Activated CD4-positive, alpha-beta T cell treated with anti-CD3 and anti-CD28 coated beads, Interleukin-2, Interleukin-6, amounts not matched to agents 100 ng/mL and 50 ng/mL, durations not matched to agents 16 hours and 8 hours (primary cell): ENCODE measurements around the gene FFAR3.
"Not testable (repeated sequence)": the region's sequence is repeated elsewhere in the genome, so short reads cannot be mapped to it uniquely, and the experiment has no call there.

Source experiments
- DNase-seq: peaks from one replicate; pipeline ENCODE4 v3.0.0-alpha.2; 2020

The FFAR3 gene

DNA sequence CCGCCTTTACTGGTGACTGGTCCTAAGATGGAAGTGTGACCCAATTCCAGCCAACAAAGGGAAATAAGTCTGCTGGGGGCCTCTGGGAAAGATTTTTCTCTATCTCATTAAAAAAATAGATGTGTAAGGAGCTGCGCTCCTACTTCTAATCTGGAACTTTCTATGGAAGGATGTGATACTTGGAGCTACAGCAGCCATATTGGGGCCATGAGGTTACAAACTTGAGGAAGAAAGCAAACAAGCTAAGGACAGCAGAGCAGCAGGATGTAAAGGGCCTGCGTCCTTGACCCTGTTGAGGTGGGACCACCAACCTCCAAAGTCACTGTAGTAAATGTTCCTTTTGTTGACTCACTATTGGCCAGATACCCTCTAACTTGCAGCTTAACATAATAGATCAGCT, 20.1 kb downstream of the FFAR3 start:
- no peak for DNase-seq

DNA sequence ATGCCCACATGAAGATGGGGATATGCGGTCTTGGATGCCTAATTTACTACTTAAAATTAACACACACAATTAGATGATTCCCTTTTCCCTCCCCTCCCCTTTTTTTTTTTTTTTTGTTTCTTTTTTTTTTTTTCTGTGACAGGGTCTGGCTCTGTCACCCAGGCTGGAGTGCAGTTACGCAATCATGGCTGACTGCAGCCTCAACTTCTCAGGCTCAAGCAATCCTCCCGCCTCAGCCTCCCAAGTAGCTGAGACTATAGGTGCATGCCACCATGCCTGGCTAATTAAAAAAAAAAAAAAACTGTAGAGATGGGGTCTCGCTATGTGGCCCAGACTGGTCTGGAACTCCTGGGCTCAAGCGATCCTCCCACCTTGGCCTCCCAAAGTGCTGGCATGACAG, 21.3 kb downstream of the FFAR3 start:
- not testable (repeated sequence) for DNase-seq

DNA sequence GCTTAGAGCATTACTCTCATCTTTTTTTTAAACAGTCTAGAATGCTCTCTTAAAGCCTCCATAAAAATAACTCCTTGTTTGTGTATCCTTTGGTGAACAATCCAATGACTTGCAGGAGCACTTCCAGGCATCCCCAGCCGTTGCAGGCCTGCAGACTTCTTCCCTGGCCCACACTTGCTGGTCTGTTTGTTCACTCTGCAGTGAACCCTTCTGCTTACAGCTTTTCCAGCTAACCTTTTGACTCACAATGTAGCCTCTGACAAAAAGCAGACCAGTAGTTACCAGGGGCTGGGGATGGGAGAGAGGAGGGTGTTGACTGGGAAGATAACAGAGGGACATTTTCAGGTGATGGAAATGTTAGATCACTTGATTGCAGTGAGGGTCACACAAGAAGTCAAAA, 21.7 kb downstream of the FFAR3 start:
- DNase-seq, result no peak

DNA sequence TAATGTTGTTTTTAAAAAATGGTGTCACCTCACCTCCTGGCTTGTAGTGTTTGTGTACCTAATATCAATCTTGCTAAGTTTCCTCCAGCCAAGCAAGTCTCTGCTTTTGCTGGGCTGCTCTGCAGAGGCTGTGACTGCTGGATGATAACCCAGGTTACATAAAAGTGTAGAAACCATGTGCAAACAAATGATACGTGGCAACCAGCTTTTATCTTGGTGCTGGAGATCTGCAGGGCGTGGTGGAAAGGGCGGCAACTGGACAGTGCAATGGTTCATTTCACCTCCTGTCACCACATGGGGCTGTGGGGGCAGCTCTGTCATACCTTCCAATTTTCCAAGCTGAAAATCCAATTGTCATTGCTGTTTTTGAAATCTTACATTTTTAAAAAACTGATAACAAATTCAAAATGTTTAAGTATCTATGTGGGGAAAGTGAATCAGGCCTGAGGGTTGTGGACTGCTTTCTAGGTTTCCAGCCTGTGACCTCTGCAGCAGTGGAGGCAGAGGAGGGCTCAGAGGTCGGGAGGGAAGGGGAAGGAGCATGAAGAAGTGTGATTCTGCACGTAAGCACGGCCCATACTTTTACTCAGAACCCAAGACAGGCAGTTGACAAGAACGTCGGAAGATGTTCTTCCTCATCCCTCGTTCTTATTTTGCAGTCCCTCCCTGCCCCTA, 22.3 kb downstream of the FFAR3 start:
- DNase-seq, result no peak

DNA sequence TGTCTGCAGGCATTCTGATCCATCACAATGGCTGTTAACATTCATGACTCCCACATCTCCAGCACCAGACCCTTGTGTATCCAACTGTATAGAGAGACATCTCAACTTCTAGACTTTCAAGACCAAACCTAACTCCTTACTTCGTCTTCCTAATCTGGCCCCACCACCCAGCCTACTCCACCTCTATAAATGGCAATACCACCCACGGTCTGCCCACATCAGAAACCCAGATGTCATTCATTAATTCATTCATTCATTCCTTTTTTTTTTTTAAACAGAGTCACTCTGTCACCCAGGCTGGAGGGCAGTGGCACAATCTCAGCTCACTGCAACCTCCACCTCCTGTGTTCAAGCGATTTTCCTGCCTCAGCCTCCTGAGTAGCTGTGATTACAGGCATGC, 23.1 kb downstream of the FFAR3 start:
- no peak for DNase-seq

DNA sequence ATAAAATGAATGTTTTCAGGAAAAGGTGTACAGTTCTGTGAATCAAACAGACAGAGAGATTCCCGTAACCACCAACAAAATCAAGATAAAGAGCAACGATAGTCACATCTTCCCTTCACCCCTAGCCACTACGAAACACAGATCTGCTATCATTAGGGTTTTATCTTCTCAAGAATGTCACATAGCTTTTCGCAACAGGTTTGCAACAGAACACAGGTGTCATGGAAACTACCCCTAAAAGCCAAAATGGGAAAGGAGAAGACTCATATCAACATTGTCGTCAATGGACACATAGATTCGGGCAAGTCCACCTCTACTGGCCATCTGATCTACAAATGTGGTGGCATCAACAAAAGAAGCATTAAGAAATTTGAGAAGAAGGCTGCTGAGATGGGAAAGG, 23.7 kb downstream of the FFAR3 start:
- no peak for DNase-seq

DNA sequence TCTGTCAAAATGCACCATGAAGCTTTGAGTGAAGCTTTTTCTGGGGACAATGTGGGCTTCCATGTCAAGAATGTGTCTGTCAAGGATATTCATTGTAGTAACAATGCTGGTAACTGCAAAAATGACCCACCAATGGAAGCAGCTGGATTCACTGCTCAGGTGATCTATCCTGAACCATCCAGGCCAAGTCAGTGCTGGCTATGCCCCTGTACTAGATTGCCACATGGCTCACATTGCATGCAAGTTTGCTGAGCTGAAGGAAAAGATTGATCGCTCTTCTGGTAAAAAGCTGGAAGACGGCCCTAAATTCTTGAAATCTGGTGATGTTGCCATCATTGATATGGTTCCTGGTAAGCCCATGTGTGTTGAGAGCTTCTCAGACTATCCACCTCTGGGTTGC, 25.3 kb downstream of the FFAR3 start:
- no peak for DNase-seq

DNA sequence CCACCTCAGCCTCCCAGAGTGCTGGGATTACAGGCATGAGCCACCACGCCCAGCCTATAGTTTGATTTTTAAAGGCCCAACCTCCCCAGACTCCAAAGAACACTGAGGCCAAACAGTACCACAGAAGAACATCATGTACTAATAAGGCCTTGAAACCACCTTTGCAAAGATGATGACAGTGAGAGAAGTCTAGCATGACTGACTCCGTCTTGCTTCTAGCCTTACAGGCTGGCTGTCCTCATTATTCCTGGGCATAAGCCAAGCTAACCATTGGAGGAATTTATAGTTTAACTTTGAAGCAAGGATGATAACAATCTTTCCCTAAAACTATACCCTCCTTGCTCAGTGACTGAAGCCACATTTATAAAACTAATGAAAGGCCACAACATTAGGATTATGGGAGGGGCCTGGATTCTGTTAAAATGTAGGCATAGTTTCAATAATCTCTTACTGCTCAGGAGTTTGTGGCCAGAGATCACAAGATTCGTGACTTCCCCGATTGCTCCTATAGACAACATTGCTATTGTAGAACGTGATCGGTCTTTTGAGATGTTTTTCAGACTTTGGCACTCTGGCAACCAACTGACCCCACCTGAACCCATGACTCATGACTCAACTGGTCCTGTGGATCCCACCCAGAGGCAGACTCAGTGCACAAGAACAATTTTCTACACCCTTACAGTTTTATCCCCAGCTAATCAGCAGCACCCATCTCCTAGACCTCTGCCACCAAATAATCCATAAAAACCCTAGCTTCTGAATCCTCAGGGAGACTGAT, 30.2 kb downstream of the FFAR3 start:
- DNase-seq, result no peak

DNA sequence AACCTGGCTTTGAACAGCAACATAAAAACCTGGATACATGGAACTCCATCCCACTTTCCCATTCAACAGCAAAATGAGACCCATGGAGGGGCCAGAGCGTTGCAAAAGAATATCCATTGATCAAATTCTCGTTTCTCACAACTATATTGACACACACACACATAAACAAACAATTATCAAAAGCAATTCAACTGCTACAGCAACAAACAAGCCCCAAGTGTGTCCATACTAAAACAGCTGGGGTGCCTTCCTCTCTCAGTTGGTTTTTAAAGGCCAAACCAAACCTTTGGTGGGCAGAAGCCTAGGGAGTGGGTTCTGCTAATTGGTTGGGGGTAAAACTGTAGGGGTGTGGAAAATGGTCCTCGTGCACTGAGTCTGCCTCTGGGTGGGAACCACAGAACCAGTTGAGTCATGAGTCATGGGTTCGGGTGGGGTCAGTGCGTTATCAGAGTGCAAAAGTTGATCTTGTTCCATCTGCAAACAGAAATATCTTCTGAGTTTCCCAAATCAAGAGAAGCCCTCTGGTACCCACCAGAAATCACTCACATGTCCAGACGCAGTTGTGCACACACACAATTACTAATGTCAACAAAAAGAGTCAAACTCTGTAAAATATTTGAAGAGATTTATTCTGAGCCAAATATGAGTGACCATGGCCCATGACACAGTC, 31.1 kb downstream of the FFAR3 start:
- no peak for DNase-seq

DNA sequence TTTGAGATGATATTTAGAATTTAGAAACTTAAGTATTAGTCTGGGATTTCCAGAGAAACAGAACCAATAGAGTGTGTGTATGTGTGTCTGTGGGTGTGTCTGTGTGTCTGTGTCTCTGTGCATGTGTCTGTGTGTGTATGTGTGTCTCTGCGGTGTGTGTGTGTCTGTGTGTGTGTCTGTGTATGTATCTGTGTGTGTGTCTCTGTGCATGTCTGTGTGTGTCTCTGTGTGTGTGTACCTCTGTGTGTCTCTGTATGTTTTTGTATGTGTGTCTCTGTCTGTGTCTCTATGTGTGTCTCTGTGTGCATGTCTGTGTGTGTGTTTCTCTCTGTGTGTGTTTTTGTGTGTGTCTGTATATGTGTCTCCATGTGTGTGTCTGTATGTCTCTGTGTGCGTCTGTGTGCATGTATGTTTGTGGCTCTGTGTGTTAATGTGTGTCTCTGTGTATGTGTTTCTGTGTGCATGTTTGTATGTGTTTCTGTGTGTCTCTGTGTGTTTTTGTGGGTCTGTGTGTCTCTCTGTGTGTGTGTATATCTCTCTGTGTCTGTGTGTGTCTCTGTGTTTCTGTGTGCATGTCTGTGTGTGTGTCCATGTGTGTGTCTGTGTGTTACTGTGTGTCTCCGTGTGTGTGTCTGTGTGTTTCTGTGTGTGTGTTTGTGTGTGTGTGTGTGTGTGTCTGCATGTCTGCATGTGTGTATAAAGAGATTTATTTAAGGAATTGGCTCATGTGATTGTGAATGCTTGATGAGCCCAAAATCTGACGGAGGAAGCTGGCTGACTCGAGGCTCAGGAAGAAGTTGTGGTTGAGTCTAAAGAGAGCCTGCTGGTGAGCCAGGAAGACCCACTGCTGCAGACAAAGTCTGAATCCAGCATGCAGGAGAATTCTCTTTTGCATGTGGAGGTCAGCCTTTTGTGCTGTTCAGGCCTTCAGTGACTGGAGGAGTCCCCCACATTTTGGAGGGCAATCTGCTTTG, 34.8 kb downstream of the FFAR3 start:
- DNase-seq, result no peak

DNA sequence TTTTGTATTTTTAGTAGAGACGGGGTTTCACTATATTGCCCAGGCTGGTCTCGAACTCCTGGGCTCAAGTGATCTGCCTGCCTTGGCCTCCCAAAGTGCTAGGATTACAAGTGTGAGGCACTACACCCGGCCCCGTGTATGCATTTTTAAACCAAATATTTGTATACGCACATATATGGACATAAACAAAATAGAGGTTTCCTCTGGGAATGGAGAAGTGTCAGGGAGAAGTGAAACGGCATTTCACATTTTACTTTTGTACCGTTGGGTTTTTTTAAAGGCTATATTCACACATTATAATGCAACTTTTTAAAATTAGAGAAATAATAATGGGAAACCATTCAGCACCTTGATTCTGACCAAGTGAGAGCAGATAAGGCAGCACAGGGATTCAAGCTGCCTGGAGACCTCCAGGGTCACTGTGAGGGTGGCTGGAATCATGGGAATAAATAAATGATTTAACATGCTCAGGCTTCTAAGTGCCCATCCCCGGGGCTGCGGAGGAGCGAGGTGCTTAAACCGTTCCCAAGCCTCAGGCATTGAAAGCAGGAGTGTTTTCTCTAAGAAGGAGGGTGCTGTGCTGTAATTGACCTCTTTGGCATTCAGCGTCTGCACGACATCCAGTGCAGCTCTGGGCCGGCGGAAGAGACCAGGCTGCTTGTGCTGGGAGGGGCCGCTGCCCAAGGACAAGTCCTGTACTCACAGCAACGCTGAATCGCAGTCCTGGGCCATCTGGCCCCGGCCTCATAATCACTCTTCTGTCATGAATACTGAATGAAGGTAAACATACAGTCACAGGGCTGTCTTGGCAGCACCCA, 37.3 kb downstream of the FFAR3 start:
- DNase-seq, result no peak

DNA sequence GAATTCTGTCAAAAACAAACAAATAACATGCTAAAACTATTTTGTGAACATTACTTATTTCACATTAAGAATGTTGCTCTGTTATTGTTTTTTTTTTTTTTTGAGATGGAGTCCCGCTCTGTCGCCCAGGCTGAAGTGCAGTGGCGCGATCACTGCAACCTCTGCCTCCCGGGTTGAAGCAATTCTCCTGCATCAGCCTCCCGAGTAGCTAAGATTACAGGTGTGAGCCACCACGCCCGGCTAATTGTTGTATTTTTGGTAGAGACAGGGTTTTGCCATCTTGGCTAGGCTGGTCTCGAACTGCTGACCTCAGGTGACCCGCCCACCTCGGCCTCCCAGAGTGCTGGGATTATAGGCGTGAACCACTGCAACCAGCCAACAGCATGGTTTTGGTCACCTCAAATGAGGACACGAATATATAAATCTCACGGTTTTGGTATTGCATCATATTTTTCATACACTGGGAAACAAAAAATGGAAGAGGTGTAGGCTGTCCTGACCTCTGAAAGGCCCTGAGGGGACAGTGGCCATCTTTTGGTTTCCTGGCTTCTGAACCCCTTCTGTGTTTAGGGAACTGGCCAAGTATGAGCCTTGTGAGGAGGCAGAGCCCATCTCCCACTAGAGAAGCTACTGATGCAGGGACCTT, 38.1 kb downstream of the FFAR3 start:
- DNase-seq, result no peak

DNA sequence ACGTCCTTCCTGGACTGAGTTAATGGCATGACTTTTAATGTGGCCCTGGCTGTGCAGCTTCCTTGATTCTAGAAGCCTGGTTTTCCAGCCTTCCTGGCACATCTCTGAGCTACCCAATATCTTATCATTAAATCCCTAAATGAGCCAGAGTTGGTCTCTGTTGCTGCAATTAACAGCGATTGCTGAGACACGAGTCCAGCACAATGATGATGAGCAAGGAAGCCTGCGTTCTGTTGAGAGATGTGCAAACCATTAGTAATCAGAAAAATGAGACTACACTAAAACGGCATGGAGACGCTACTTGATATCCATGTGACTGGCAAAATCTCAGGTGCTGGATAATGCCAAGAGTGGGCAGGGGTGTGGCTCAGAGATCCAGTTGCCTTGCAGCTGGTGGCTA, 38.8 kb downstream of the FFAR3 start:
- no peak for DNase-seq

DNA sequence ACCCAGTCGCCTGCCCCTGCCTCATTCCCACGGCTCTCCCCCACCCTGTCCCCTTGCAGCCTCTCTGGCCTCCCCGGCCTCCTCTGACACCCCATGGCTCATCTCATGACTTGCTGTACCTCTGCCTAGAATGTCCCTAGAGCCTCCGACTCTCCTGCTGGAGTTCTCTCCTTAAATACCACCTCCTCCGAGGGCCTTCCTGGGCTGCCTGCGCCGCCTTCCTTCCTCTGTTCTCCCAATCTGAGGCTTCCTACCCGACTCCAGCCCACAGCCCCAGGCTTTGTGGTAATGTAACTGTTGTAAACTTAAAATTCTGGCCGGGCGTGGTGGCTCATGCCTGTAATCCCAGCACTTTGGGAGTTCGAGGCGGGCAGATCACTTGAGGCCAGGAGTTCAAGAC, 40.3 kb downstream of the FFAR3 start:
- DNase-seq, result no peak

DNA sequence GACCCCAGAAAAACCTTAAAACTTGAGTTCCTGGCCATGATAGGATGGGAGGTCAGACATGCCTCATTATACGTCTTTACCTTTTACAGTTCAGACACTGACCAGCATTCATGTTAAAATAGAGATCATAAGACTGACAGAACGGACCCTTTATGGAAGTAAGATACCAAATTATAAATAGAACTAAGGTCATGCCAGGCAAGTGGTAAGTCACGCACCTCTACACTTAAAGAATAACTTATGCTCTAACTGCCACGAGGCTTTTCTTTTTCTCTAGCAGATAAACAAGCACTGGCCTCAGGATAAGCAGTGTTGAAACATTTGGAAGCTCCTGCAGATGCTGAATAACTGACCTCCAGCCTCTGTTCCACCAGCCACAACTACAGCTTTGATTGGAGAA, 41.0 kb downstream of the FFAR3 start:
- no peak for DNase-seq

DNA sequence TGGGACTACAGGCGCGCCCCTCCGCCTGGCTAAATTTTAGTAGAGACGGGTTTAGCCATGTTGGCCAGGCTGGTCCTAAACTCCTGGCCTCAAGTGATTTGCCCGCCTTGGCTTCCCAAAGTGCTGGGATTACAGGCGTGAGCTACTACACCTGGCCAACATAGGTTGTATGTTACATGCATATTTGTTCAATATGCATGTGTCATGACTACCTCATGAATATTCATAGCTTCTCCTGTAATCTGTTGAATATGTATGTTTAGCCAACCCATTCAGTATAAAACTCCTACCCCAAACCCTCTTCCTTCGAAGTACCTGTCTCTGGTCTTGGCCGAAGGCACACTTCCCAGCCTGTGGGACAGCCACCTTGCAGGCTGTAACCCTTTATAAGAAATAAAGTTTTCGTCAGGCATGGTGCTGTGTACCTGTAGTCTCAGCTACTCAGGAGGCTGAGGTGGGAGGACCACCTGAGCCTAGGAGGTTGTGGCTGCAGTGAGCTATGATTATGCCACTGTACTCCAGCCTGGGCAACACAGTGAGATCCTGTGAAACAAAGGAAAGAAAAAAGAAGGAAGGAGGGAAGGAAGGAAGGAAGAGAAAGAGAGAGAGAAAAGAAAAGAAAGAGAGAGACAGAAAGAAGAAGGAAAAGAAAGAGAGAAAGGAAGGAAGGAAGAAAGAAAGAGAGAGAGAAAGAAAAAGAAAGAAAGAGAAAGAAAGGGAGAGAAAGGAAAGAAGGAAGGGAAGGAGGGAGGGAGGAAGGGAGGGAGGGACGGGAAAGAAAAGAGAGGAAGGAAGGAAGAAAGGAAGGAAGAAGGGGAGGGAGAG, 41.9 kb downstream of the FFAR3 start:
- DNase-seq, result no peak

DNA sequence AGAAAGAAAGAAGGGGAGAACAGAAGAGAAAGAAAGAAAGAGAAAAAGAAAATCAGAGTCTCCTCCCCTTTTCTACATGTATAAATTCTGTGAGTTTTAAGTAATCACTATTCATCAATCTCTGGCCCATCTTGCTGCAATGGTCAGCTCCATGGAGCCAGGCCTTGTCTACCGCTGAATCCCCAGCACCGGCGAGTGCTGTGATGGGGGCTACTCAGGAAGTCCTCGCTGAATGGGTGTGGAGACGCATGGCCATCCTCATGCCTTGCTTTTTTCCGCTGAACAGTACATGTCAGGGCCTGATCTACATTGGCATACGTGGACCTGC, 42.5 kb downstream of the FFAR3 start:
- no peak for DNase-seq

DNA sequence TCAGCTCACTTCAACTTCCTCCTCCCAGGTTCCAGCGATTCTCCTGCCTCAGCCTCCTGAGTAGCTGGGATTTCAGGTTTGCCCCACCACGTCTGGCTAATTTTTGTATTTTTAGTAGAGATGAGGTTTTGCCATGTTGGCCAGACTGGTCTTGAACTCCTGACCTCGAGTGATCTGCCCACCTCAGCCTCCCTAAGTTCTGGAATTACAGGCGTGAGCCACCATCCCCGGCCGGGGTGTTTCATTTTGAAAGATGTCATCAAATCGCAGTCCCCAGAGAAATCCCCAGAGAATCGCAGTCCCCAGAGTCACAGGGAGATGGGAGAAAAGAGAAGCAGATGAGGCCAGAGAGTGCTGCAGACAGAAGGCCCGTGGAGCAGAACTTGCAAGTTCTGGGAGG, 43.2 kb downstream of the FFAR3 start:
- DNase-seq, result not testable (repeated sequence)

DNA sequence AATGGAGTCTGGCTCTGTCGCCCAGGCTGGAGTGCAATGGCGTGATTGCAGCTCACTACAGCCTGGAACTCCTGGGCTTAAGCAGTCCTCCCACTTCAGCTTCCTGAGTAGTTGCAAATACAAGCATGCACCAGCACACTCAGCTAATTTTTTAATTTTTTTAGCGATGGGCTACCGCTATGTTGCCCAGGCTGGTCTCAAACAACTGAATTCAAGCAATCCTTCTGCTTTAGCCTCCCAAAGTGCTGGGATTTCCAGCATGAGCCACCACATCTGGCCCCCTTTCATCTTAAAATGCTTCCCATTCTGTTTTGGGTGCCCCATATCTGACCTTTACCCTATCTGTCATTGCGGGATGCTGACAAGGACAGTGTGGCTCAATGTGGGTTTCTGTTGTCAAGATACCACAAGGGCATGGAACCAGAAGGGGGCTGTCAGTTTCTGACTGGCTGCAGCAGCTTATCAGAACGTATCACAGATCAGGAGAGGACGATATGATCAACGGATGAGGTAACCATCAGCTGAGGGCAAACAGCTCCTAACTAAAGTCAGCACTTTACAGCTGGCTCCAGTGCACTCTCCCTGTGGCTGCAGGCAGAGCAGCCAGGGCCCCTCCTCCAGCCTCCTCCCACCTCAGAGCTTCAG, 45.0 kb downstream of the FFAR3 start:
- peak; percentile 43 for DNase-seq
